ENCODE measurements around the gene TKTL1.
"Not testable (repeated sequence)": the region's sequence is repeated elsewhere in the genome, so short reads cannot be mapped to it uniquely, and the experiment has no call there.

GRCh38 chrX:154341399-154342298 is 46.1 kb downstream of the TKTL1 start:
- TF ChIP-seq EZH2phosphoT487 (IDR thresholded peaks at IDR 0.05; ENCODE audit: borderline replicate concordance, low read length); CTCF (IDR thresholded peaks at IDR 0.05; ENCODE audit: low read depth, low read length, poor library complexity, severe bottlenecking): not testable (repeated sequence)

Data from DOHH2 (cell line).